GM18511 (cell line): ENCODE measurements around the gene UBXN10.
"Not testable (repeated sequence)": the region's sequence is repeated elsewhere in the genome, so short reads cannot be mapped to it uniquely, and the experiment has no call there.

Source experiments
- ATAC-seq: cut with Tn5 transposase; IDR thresholded peaks from one replicate; pipeline ENCODE4 v1.9.1; 2021; ENCODE audit warnings: mild to moderate bottlenecking, moderate library complexity; ENCODE audit not compliant: unreplicated experiment

UBXN10 gene

GRCh38 chr1:20199403-20199802 is 13.5 kb downstream of the UBXN10 start:
- no peak for ATAC-seq

- ATAC-seq = no peak
Measured at GRCh38 chr1:20199840-20200239, 13.9 kb downstream of the UBXN10 start.

GRCh38 chr1:20200966-20201365 is 15.1 kb downstream of the UBXN10 start:
- ATAC-seq = no peak

- no peak for ATAC-seq
Measured at GRCh38 chr1:20202166-20202565, 16.3 kb downstream of the UBXN10 start.

GRCh38 chr1:20207546-20207945 is 21.6 kb downstream of the UBXN10 start:
- no peak for ATAC-seq

GRCh38 chr1:20209471-20209870 is 23.6 kb downstream of the UBXN10 start:
- ATAC-seq = no peak

GRCh38 chr1:20210736-20211460 is 25.0 kb downstream of the UBXN10 start:
- no peak for ATAC-seq

- ATAC-seq = no peak
Measured at GRCh38 chr1:20211511-20211931, 25.6 kb downstream of the UBXN10 start.

- no peak for ATAC-seq
Measured at GRCh38 chr1:20212085-20212684, 26.3 kb downstream of the UBXN10 start.

GRCh38 chr1:20212685-20213331 is 26.9 kb downstream of the UBXN10 start:
- no peak for ATAC-seq

GRCh38 chr1:20215716-20216115 is 29.8 kb downstream of the UBXN10 start:
- no peak for ATAC-seq

- no peak for ATAC-seq
Measured at GRCh38 chr1:20216574-20216973, 30.7 kb downstream of the UBXN10 start.

- ATAC-seq = not testable (repeated sequence)
Measured at GRCh38 chr1:20219053-20219452, 33.2 kb downstream of the UBXN10 start.

- ATAC-seq = no peak
Measured at GRCh38 chr1:20220036-20220435, 34.1 kb downstream of the UBXN10 start.

GRCh38 chr1:20223106-20223505 is 37.2 kb downstream of the UBXN10 start:
- no peak for ATAC-seq

- ATAC-seq = no peak
Measured at GRCh38 chr1:20223551-20224419, 37.9 kb downstream of the UBXN10 start.

GRCh38 chr1:20224546-20224945 is 38.6 kb downstream of the UBXN10 start:
- ATAC-seq = no peak

GRCh38 chr1:20227704-20228103 is 41.8 kb downstream of the UBXN10 start:
- ATAC-seq = no peak

GRCh38 chr1:20228314-20228825 is 42.5 kb downstream of the UBXN10 start:
- ATAC-seq = no peak

GRCh38 chr1:20229171-20229570 is 43.3 kb downstream of the UBXN10 start:
- ATAC-seq = no peak

GRCh38 chr1:20232564-20232963 is 46.7 kb downstream of the UBXN10 start:
- ATAC-seq = not testable (repeated sequence)
